Astrocyte of the cerebellum (primary cell): ENCODE results near the gene KCNG4.

ENCODE experiments used
- DNase-seq: peaks from one replicate; pipeline ENCODE4 v3.0.0-alpha.2; 2011; ENCODE audit warnings: low read depth
- H3K4me3 ChIP-seq: 2 replicates; pipeline ENCODE4 v1.5.1; 2011; ENCODE audit warnings: mild to moderate bottlenecking, low read depth, low read length, moderate library complexity
- CTCF ChIP-seq: IDR thresholded peaks from 2 replicates; pipeline ENCODE4 v1.5.1; 2012; ENCODE audit warnings: low read length, low read depth, moderate library complexity, mild to moderate bottlenecking; ENCODE audit errors: missing control alignments
- in situ Hi-C: cut with HindIII; loops from 2 replicates; pipeline ENCODE4 v1.10.0; 2017; ENCODE audit warnings: low sequenced_read_pairs

KCNG4 gene

GRCh38 chr16:84199861-84200260 is 40.0 kb downstream of the KCNG4 start:
- no peak overlapping the region for H3K4me3 ChIP-seq
- in situ Hi-C loops = no loop called here

GRCh38 chr16:84199097-84199496 is 40.7 kb downstream of the KCNG4 start:
- no peak overlapping the region for H3K4me3 ChIP-seq
- no peak for DNase-seq
- no peak for TF ChIP-seq CTCF
- in situ Hi-C loops = no loop called here

More at GRCh38 chr16:84199861-84200260, 40.0 kb downstream of the KCNG4 start:
- no peak for DNase-seq
- TF ChIP-seq CTCF = no peak

- no peak for TF ChIP-seq CTCF
- no peak for DNase-seq
Measured at GRCh38 chr16:84198401-84198800, 41.4 kb downstream of the KCNG4 start.

GRCh38 chr16:84197466-84198128 is 42.2 kb downstream of the KCNG4 start:
- no peak overlapping the region for H3K4me3 ChIP-seq
- in situ Hi-C loops = no loop called here
- TF ChIP-seq CTCF = no peak
- no peak for DNase-seq

More at GRCh38 chr16:84198401-84198800, 41.4 kb downstream of the KCNG4 start:
- H3K4me3 ChIP-seq = no peak overlapping the region
- in situ Hi-C loops = no loop called here

GRCh38 chr16:84196727-84197394 is 43.0 kb downstream of the KCNG4 start:
- in situ Hi-C loops = no loop called here
- no peak for DNase-seq
- H3K4me3 ChIP-seq = no peak overlapping the region
- TF ChIP-seq CTCF = no peak

GRCh38 chr16:84196101-84196500 is 43.7 kb downstream of the KCNG4 start:
- in situ Hi-C loops = no loop called here
- DNase-seq = no peak
- TF ChIP-seq CTCF = no peak
- no peak overlapping the region for H3K4me3 ChIP-seq
